Liver (tissue), 9 donors: Measurements from ENCODE around the gene DNPH1. TPM values are rescaled to one million over a fixed set of nuclear protein-coding genes. Genes with fewer than 3 reads are reported as not detected.

ENCODE experiments used
- DNase-seq: peaks from one replicate; pipeline ENCODE4 v3.0.0-alpha.2; 2017; ENCODE audit warnings: low spot score
- H3K27ac ChIP-seq, 2 donors: one replicate each; pipeline ENCODE4 v1.7.0; 2013; ENCODE audit warnings: inconsistent platforms in 2 of 2, low read length in 2 of 2, control low read depth in 1 of 2, low read depth in 1 of 2, mild to moderate bottlenecking in 1 of 2
- H3K27me3 ChIP-seq, 4 donors: one replicate each; pipeline versions ENCODE4 v1.6.1 to v1.7.0; 2013; ENCODE audit warnings: low read length in 3 of 4, inconsistent platforms in 1 of 4, mild to moderate bottlenecking in 1 of 4, moderate library complexity in 1 of 4; ENCODE audit not compliant: control insufficient read depth in 4 of 4, insufficient read depth in 4 of 4
- H3K36me3 ChIP-seq, 4 donors: one replicate each; pipeline versions ENCODE4 v1.6.1 to v1.7.0; 2013; ENCODE audit warnings: low read length in 3 of 4, mild to moderate bottlenecking in 3 of 4, low read depth in 1 of 4, moderate library complexity in 1 of 4; ENCODE audit not compliant: control insufficient read depth in 4 of 4, insufficient read depth in 3 of 4
- H3K4me1 ChIP-seq, 4 donors: one replicate each; pipeline versions ENCODE4 v1.6.1 to v1.7.0; 2013; ENCODE audit warnings: low read length in 3 of 4, mild to moderate bottlenecking in 3 of 4, moderate library complexity in 1 of 4; ENCODE audit not compliant: control insufficient read depth in 4 of 4, insufficient read depth in 4 of 4
- H3K4me3 ChIP-seq, 3 donors: one replicate each; pipeline versions ENCODE4 v1.6.1 to v1.7.0; 2013; ENCODE audit warnings: low read length in 3 of 3, control low read depth in 1 of 3, low read depth in 1 of 3, mild to moderate bottlenecking in 1 of 3
- H3K9ac ChIP-seq, 2 donors: one replicate each; pipeline ENCODE4 v1.7.0; 2013; ENCODE audit warnings: low read length in 2 of 2, mild to moderate bottlenecking in 2 of 2, moderate library complexity in 2 of 2, control low read depth in 1 of 2, low read depth in 1 of 2
- H3K9me3 ChIP-seq, 4 donors: one replicate each; pipeline versions ENCODE4 v1.6.1 to v1.7.0; 2013; ENCODE audit warnings: low read length in 3 of 4; ENCODE audit not compliant: control insufficient read depth in 4 of 4
- EGR1 ChIP-seq, 2 donors: IDR thresholded peaks; 2 replicates each; pipeline ENCODE4 v1.6.1; 2016 to 2018; ENCODE audit warnings: antibody characterized with exemption in 2 of 2, low read depth in 2 of 2
- FOXA1 ChIP-seq: IDR thresholded peaks from 2 replicates; pipeline ENCODE4 v1.6.1; 2016; ENCODE audit warnings: antibody characterized with exemption
- FOXA2 ChIP-seq: IDR thresholded peaks from 2 replicates; pipeline ENCODE4 v1.6.1; 2016; ENCODE audit warnings: antibody characterized with exemption
- HNF4A ChIP-seq, 2 donors: conservative IDR thresholded peaks; 2 replicates each; pipeline ENCODE4 v1.6.1; 2016; ENCODE audit warnings: antibody characterized with exemption in 2 of 2, mild to moderate bottlenecking in 2 of 2
- HNF4G ChIP-seq: IDR thresholded peaks from 2 replicates; pipeline ENCODE4 v1.6.1; 2016; ENCODE audit warnings: antibody characterized with exemption
- JUND ChIP-seq, 2 donors: IDR thresholded peaks; 2 replicates each; pipeline ENCODE4 v1.6.1; 2016; ENCODE audit warnings: antibody characterized with exemption in 2 of 2
- NR2F2 ChIP-seq: IDR thresholded peaks from 2 replicates; pipeline ENCODE4 v1.6.1; 2016; ENCODE audit warnings: antibody characterized with exemption
- RAD21 ChIP-seq, 2 donors: IDR thresholded peaks; 2 replicates each; pipeline ENCODE4 v1.6.1; 2016; ENCODE audit warnings: antibody characterized with exemption in 2 of 2, mild to moderate bottlenecking in 2 of 2
- RXRA ChIP-seq, 2 donors: IDR thresholded peaks; 2 replicates each; pipeline ENCODE4 v1.6.1; 2017 to 2018; ENCODE audit warnings: antibody characterized with exemption in 2 of 2, mild to moderate bottlenecking in 1 of 2
- SP1 ChIP-seq: IDR thresholded peaks from 2 replicates; pipeline ENCODE4 v1.6.1; 2018; ENCODE audit warnings: antibody characterized with exemption, mild to moderate bottlenecking
- YY1 ChIP-seq: IDR thresholded peaks from 2 replicates; pipeline ENCODE4 v1.6.1; 2016; ENCODE audit warnings: antibody characterized with exemption, mild to moderate bottlenecking
- WGBS: extraction: QIAGEN DNeasy Blood & Tissue Kit; methylation state at CpG from one replicate; pipeline ENCODE4 v1.1.7; 2013; 5-methylcytosine and 5-hydroxymethylcytosine counted together
- polyA plus RNA-seq, 2 donors: library from polyadenylated mRNA; stranded (reverse) in 1 of 2; unstranded in 1 of 2; fragments of 200-250 nt in 1 of 2; fragments of >200 nt in 1 of 2; fragmentation: Nextera tagmentation in 1 of 2; extraction: Ambion mirVana in 1 of 2; gene quantifications; one replicate each; pipeline versions ENCODE4 v1.2.1 to v1.2.3, GENCODE V29; 2013 to 2015
- total RNA-seq, 2 donors: library from RNA; depleted of rRNA; stranded (reverse); fragments of >200 nt; gene quantifications; one replicate each; pipeline ENCODE4 v1.2.3, GENCODE V29; 2014
- TF ChIP-seq, protein P1 (sequence below): fragments of 150-350 bp; IDR thresholded peaks from 2 replicates; pipeline ENCODE4 v1.5.1; 2017; ENCODE audit warnings: improper control_type of control experiment, low read depth, low read length; ENCODE audit not compliant: missing input control
- TF ChIP-seq, protein P2 (sequence below): IDR thresholded peaks from 2 replicates; pipeline ENCODE4 v1.6.1; 2016; ENCODE audit warnings: antibody characterized with exemption, mild to moderate bottlenecking
- TF ChIP-seq, protein P3 (sequence below): IDR thresholded peaks from 2 replicates; pipeline ENCODE4 v1.6.1; 2016; ENCODE audit warnings: antibody characterized with exemption
- donor health status: healthy.
- donor health status: healthy.
- donor health status: healthy.
- donor health status: healthy.
- donor health status: healthy.

DNPH1 gene
- total and polyA plus RNA-seq, 4 donors = 53.2 to 195 (median 103) TPM

DNA sequence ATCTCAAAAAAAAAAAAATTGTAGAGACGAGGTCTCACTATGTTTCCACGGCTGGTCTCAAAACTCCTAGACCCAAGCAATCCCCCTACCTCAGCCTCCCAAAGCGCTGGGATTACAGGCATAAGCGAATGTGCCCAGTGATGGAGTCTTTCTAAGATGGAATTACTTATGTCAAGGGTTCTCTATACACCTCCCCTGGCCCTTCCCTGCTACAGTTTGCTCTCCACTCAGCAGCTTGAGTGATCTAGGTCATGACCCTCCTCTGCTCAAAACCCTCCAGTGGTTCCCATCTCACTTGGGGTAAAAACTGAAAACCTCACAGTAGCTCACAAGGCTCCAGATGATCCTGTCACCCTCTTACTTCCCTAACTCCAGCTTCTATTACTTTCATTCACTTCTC lies 1.8 kb upstream of the DNPH1 start:
- TF ChIP-seq NR2F2 = no peak

DNA sequence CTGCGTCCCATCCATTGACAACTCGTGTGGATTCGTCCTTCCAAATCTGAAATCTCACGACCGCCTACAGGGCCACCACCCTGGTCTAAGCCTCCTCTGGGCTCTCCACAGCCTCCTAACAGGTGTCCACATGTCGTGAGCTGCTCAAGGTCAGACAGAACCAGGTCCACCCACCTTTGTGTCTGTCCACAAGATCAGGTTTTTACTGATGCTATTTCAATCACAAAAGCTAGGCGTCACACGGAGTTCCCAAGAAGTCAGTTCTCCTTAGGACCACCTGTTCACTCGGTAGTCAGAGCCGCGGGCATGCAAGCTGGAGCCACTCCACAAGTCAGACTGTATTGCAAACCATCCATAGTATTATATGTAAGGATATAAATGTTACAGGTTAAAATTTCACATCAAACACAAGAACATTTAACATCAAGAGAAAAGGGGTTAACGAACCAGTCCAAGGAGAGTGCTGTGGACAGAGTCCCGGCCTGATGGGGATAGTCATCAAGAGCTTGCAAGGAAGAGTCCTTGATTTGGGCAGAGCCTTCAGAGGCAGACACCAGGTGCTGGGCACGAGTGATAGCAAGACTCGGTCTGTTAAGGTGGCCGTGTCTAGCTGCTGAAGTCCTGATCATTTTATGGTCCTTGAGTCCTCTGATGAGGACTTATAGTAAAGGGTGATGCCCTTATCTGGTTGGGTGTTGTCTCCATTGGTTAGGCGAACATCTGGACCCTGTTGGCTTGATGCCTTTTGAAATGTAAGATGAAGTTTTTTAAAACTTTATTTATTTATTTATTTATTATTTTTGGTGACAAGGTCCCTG lies 731 bp upstream of the DNPH1 start:
- Histone ChIP-seq H3K36me3 (no peaks in the 10 kb centered on the region), H3K27me3 (no peaks in the 10 kb centered on the region), H3K9ac (no peak overlapping the region), H3K27ac (no peak overlapping the region), H3K9me3 (no peaks in the 10 kb centered on the region), H3K4me3 (no peak overlapping the region), H3K4me1 (peaks cover 0 to 13% (median 3%) of the 10 kb centered on the region in 4 donors)
- no peak for DNase-seq
- TF ChIP-seq EGR1 (IDR thresholded peaks at IDR 0.05; ENCODE audit: low read depth in 2 of 2) (no peak), HNF4A (conservative IDR thresholded peaks at IDR 0.05) (no peak), FOXA1 (no peak), FOXA2 (no peak), NR2F2 (no peak), RXRA (IDR thresholded peaks at IDR 0.05) (no peak), SP1 (no peak), RAD21 (IDR thresholded peaks at IDR 0.05) (no peak), HNF4G (no peak), JUND (IDR thresholded peaks at IDR 0.05) (no peak), YY1 (no peak)
- TF ChIP-seq, protein P1, sequence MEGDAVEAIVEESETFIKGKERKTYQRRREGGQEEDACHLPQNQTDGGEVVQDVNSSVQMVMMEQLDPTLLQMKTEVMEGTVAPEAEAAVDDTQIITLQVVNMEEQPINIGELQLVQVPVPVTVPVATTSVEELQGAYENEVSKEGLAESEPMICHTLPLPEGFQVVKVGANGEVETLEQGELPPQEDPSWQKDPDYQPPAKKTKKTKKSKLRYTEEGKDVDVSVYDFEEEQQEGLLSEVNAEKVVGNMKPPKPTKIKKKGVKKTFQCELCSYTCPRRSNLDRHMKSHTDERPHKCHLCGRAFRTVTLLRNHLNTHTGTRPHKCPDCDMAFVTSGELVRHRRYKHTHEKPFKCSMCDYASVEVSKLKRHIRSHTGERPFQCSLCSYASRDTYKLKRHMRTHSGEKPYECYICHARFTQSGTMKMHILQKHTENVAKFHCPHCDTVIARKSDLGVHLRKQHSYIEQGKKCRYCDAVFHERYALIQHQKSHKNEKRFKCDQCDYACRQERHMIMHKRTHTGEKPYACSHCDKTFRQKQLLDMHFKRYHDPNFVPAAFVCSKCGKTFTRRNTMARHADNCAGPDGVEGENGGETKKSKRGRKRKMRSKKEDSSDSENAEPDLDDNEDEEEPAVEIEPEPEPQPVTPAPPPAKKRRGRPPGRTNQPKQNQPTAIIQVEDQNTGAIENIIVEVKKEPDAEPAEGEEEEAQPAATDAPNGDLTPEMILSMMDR = no peak
- TF ChIP-seq, protein P2, sequence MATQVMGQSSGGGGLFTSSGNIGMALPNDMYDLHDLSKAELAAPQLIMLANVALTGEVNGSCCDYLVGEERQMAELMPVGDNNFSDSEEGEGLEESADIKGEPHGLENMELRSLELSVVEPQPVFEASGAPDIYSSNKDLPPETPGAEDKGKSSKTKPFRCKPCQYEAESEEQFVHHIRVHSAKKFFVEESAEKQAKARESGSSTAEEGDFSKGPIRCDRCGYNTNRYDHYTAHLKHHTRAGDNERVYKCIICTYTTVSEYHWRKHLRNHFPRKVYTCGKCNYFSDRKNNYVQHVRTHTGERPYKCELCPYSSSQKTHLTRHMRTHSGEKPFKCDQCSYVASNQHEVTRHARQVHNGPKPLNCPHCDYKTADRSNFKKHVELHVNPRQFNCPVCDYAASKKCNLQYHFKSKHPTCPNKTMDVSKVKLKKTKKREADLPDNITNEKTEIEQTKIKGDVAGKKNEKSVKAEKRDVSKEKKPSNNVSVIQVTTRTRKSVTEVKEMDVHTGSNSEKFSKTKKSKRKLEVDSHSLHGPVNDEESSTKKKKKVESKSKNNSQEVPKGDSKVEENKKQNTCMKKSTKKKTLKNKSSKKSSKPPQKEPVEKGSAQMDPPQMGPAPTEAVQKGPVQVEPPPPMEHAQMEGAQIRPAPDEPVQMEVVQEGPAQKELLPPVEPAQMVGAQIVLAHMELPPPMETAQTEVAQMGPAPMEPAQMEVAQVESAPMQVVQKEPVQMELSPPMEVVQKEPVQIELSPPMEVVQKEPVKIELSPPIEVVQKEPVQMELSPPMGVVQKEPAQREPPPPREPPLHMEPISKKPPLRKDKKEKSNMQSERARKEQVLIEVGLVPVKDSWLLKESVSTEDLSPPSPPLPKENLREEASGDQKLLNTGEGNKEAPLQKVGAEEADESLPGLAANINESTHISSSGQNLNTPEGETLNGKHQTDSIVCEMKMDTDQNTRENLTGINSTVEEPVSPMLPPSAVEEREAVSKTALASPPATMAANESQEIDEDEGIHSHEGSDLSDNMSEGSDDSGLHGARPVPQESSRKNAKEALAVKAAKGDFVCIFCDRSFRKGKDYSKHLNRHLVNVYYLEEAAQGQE = no peak
- TF ChIP-seq, protein P3, sequence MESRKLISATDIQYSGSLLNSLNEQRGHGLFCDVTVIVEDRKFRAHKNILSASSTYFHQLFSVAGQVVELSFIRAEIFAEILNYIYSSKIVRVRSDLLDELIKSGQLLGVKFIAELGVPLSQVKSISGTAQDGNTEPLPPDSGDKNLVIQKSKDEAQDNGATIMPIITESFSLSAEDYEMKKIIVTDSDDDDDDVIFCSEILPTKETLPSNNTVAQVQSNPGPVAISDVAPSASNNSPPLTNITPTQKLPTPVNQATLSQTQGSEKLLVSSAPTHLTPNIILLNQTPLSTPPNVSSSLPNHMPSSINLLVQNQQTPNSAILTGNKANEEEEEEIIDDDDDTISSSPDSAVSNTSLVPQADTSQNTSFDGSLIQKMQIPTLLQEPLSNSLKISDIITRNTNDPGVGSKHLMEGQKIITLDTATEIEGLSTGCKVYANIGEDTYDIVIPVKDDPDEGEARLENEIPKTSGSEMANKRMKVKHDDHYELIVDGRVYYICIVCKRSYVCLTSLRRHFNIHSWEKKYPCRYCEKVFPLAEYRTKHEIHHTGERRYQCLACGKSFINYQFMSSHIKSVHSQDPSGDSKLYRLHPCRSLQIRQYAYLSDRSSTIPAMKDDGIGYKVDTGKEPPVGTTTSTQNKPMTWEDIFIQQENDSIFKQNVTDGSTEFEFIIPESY = no peak
- 80% methylated on average over 17 of the region's 17 CpGs for WGBS

More for the DNA sequence above, 1.8 kb upstream of the DNPH1 start:
- 91% methylated on average over 4 of the region's 4 CpGs for WGBS
- Histone ChIP-seq H3K9me3 (no peaks in the 10 kb centered on the region), H3K27ac (no peak overlapping the region), H3K4me3 (no peak overlapping the region), H3K27me3 (no peaks in the 10 kb centered on the region), H3K36me3 (no peaks in the 10 kb centered on the region), H3K9ac (no peak overlapping the region), H3K4me1 (peaks cover 0 to 13% (median 3%) of the 10 kb centered on the region in 4 donors)
- DNase-seq = no peak
